Psoas muscle (tissue), 8 donors: ENCODE data around the gene CREB1. TPM values are rescaled to one million over a fixed set of nuclear protein-coding genes. Genes with fewer than 3 reads are reported as not detected.
A peak's percentile ranks its signal among the peaks of the same experiment; 100 is the strongest.

Source experiments
- ATAC-seq, 4 donors: fragments of 200-7000 bp; cut with Tn5 transposase; one replicate each; pipeline ENCODE4 v1.9.1; 2020; ENCODE audit warnings: moderate library complexity in 3 of 4, mild to moderate bottlenecking in 2 of 4
- DNase-seq, 2 donors: peaks; one replicate each; pipeline ENCODE4 v3.0.0-alpha.2; 2020
- H3K27ac ChIP-seq: fragments of 200-600 bp; one replicate; pipeline ENCODE4 v1.8.0; 2022
- H3K27me3 ChIP-seq, 3 donors: fragments of 200-600 bp in 1 of 3; one replicate each; pipeline versions ENCODE4 v1.6.1 to v1.8.0; 2013 to 2022; ENCODE audit warnings: low read length in 2 of 3, mild to moderate bottlenecking in 2 of 3, moderate library complexity in 1 of 3; ENCODE audit not compliant: insufficient read depth in 3 of 3
- H3K36me3 ChIP-seq, 2 donors: fragments of 200-600 bp in 1 of 2; one replicate each; pipeline versions ENCODE4 v1.6.1 to v1.8.0; 2013 to 2022; ENCODE audit warnings: low read depth in 1 of 2, mild to moderate bottlenecking in 1 of 2, moderate library complexity in 1 of 2; ENCODE audit not compliant: insufficient read depth in 1 of 2
- H3K4me1 ChIP-seq: fragments of 200-600 bp; one replicate; pipeline ENCODE4 v1.8.0; 2022
- H3K4me3 ChIP-seq: fragments of 200-600 bp; one replicate; pipeline ENCODE4 v1.8.0; 2022; ENCODE audit warnings: mild to moderate bottlenecking
- H3K9me3 ChIP-seq: fragments of 200-600 bp; one replicate; pipeline ENCODE4 v1.8.0; 2022
- WGBS, 3 donors: extraction: QIAGEN DNeasy Blood & Tissue Kit; methylation state at CpG; one replicate each; pipeline versions ENCODE4 v1.1.6 to v1.1.7; 2013; 5-methylcytosine and 5-hydroxymethylcytosine counted together
- intact Hi-C, 2 donors: fragments of 100-400 bp; cut with DNase I; formaldehyde crosslinking; loops; one replicate each; pipeline versions ENCODE4 v1.11.0 to v1.14.2; 2022
- long read RNA-seq, 2 donors: library from polyadenylated mRNA; unstranded; transcript quantifications; one replicate each; pipeline ENCODE4 v2.0.0, GENCODE V29; 2021
- polyA plus RNA-seq, 3 donors: library from polyadenylated mRNA; stranded (reverse); fragments of 200-250 nt; gene quantifications; one replicate each; pipeline ENCODE4 v1.2.3, GENCODE V29; 2013
- total RNA-seq, 4 donors: library from RNA; stranded (reverse); fragmentation: NEBNext Ultra II Directional in 2 of 4; extraction: Animal tissue kit (Norgen Biotek cat#: 25700) in 2 of 4; gene quantifications; one replicate each; pipeline versions ENCODE4 v1.2.1 to v1.2.4, GENCODE V29; 2021 to 2023
- TF ChIP-seq, protein P1 (sequence below): fragments of 200-600 bp; IDR thresholded peaks from one replicate; pipeline ENCODE4 v1.8.0; 2022; ENCODE audit warnings: antibody characterized with exemption
- donor health status: healthy with polysubstance abuse.
- donor health status: DM: no; HTN: no; CAD: no; lungs with moderate emphysema.
- donor health status: Bipolar disorder and iron deficiency.
- donor health status: healthy.
- donor health status: DM: yes; HTN: yes; CAD: no.
- donor health status: DM: no; HTN: no; CAD: no.
- donor health status: DM: no; HTN: no; CAD: no.
- donor health status: DM: yes; HTN: yes; CAD: no.

Gene CREB1
- total RNA-seq: 10 to 100 TPM; 18.4 to 27.9 (median 22.9) TPM
- polyA plus RNA-seq: 10 to 100 TPM in 1 of 3 donors, 1 to 10 TPM in 2; 3.5 to 10.2 (median 5.1) TPM
- long read RNA-seq, donor 1, full-length matches to known transcripts: 12 of 18 reads
- long read RNA-seq, donor 1, partial matches to known transcripts: 2 of 18 reads
- long read RNA-seq, donor 1, other reads (novel, unspliced or antisense): 4 of 18 reads
- long read RNA-seq, donor 2, full-length matches to known transcripts: 13 of 22 reads
- long read RNA-seq, donor 2, partial matches to known transcripts: 4 of 22 reads
- long read RNA-seq, donor 2, other reads (novel, unspliced or antisense): 5 of 22 reads

DNA sequence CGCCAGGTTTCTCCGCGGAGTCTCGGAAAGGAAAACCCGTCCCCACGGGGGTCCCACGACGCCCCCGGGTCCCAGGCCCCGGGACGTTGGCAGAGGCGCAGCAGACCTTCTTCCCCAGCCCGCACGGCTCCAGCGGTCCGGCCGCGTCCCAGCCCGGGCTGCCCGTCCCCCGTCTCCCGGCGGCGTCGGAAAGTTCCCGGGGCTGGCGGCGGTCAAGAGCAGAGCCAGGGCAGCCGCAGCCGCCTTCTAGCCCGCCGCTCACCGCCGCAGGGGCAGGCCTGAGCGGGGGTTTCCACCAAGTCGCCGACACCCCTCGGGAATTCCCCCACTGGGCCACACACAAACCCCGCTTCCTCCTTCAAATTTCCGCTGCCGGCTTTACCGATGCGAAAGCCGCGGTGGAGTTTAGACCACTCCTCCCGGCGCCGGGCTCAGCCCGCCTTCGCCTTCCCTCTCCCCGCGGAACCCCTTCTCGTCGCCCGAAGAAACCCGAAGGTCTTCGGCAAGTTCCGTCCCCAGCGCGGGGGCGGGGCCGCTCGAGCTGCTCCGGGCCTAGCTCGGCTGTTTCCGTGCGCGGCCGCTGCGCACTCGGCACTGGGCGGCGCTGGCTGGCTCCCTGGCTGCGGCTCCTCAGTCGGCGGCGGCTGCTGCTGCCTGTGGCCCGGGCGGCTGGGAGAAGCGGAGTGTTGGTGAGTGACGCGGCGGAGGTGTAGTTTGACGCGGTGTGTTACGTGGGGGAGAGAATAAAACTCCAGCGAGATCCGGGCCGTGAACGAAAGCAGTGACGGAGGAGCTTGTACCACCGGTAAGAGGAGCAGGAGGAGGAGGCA, at the start of gene CREB1:
TSS of gene CREB1 (plus strand) at position 633 of the 830 bp plus-strand sequence. CDS start 25,674 bp downstream, outside the sequence.
- 0% methylated on average over 86 to 92 of the region's 92 CpGs for WGBS, 3 donors
- no peaks in the 10 kb centered on the region for H3K36me3 ChIP-seq
- TF ChIP-seq, protein P1, sequence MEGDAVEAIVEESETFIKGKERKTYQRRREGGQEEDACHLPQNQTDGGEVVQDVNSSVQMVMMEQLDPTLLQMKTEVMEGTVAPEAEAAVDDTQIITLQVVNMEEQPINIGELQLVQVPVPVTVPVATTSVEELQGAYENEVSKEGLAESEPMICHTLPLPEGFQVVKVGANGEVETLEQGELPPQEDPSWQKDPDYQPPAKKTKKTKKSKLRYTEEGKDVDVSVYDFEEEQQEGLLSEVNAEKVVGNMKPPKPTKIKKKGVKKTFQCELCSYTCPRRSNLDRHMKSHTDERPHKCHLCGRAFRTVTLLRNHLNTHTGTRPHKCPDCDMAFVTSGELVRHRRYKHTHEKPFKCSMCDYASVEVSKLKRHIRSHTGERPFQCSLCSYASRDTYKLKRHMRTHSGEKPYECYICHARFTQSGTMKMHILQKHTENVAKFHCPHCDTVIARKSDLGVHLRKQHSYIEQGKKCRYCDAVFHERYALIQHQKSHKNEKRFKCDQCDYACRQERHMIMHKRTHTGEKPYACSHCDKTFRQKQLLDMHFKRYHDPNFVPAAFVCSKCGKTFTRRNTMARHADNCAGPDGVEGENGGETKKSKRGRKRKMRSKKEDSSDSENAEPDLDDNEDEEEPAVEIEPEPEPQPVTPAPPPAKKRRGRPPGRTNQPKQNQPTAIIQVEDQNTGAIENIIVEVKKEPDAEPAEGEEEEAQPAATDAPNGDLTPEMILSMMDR: no peak
- ATAC-seq (peak; percentile 96 to 98 (median 97)), DNase-seq (peak; percentile 99)
- H3K4me3 ChIP-seq: peak within 1 kb of the TSS; percentile 89
- intact Hi-C loops: loop anchor here (1.0 to 5.0 kb wide), 4 partner anchors 38 to 183 kb away; partner anchors contain the start of gene CCNYL1 (in 1 of the 2)
- H3K4me1 ChIP-seq: peaks cover 29% of the 10 kb centered on the region
- no peaks in the 10 kb centered on the region for H3K9me3 ChIP-seq
- H3K27me3 ChIP-seq: no peaks in the 10 kb centered on the region
- H3K27ac ChIP-seq: peak within 1 kb of the TSS; percentile 92

DNA sequence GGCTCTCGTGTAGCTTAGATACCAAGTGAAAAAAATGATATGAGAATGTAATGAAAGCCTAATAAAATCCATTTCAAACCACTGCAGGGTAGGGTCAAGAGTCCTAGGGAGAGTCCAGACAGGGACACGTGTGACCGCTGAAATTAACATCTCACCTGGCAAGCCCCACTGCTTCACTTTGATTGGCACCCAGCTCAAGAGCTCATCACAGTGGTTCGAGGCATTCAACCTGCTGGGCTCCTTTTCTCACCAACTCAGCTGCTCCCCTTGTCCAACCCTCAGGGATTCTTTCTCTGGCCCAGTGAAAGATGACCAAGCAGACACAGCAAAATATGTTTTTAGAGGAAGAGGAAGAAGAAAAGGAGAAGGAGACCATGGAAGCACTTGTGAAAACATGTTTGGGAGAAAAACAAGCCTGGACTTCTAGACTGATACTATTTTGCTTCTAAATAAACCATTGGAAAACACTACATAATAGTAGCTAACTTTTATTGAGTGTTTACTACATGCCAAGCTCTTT, 49.2 kb upstream of the CREB1 start:
- Histone ChIP-seq H3K4me3 (no peak overlapping the region), H3K4me1 (peaks cover 19% of the 10 kb centered on the region), H3K27me3 (no peaks in the 10 kb centered on the region), H3K9me3 (no peaks in the 10 kb centered on the region), H3K36me3 (no peaks in the 10 kb centered on the region), H3K27ac (no peak overlapping the region)
- TF ChIP-seq, protein P1: no peak
- intact Hi-C loops: no loop called here
- ATAC-seq (no peak), DNase-seq (no peak)
- WGBS, 3 donors: 48 to 88% (median 71%) methylated on average over 4 of the region's 4 CpGs

- 48 to 65% (median 61%) methylated on average over 3 of the region's 3 CpGs for WGBS, 3 donors
- Histone ChIP-seq H3K27ac (no peak overlapping the region), H3K4me1 (peaks cover 19% of the 10 kb centered on the region), H3K36me3 (no peaks in the 10 kb centered on the region), H3K4me3 (no peak overlapping the region), H3K27me3 (no peaks in the 10 kb centered on the region), H3K9me3 (no peaks in the 10 kb centered on the region)
- ATAC-seq: peak in 3 of 4 donors; percentile 42 to 76 (median 46)
- no peak for DNase-seq
- TF ChIP-seq, protein P1: no peak
- intact Hi-C loops: no loop called here
Observed at GRCh38 chr2:207481924-207482323, 47.8 kb upstream of the CREB1 start.

GRCh38 chr2:207482630-207483029, 47.1 kb upstream of the CREB1 start:
- H3K9me3 ChIP-seq: no peaks in the 10 kb centered on the region
- peaks cover 19% of the 10 kb centered on the region for H3K4me1 ChIP-seq
- intact Hi-C loops: no loop called here
- no peak overlapping the region for H3K4me3 ChIP-seq
- ATAC-seq: peak in 3 of 4 donors; percentile 38 to 43 (median 38)
- 54 to 74% (median 72%) methylated on average over 3 of the region's 3 CpGs for WGBS, 3 donors
- peak overlapping the region; percentile 1 for H3K27ac ChIP-seq
- DNase-seq: no peak
- no peaks in the 10 kb centered on the region for H3K36me3 ChIP-seq
- no peaks in the 10 kb centered on the region for H3K27me3 ChIP-seq
- TF ChIP-seq, protein P1: no peak
